ENCODE measurements around the gene ATP5F1B. TPM values are rescaled to one million over a fixed set of nuclear protein-coding genes. Genes with fewer than 3 reads are reported as not detected.

The ATP5F1B gene
- total and polyA plus RNA-seq, 2 of the 13 experiments (the other 11 are each of a cell fraction or from before 2014, with no cell fraction given) = 1,051 to 1,180 TPM

DNA sequence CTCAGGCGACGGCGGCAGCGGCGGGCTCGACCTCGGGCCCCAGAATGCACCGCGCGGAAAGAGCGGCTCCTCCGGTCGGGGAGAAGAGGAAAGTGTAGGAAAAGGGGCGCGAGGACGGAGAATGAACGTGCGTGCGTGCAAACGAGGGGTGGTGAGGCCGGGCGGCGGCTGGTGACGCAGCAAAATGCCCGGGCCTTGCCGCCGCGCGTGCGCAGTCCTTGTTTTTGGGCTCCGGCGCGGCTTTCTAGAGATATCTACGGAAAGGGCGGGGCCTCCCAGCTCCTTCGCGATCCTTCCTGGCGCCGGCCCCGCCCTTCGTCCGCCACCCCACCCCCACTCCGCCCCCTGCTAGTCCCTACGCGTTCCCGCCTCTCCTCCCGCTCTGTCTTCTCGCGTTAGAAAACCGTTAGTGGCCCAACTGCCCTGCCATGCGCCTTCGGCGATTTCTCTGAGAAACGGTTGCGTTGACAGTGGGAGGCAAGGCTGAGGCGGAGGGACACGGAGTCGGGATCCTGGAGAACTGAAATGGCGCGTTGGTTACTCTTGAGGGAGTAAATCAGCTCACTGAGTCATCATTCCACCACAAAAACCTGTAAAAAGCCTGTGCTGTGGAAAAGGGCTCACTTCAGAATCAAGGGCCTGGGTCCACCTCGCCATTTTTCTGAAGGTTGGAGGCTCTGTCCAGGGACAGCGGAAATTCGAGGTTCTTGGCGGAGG lies 42.5 kb upstream of the ATP5F1B start, which contains the start of gene PTGES3 (continued):
- TF ChIP-seq, protein P1, sequence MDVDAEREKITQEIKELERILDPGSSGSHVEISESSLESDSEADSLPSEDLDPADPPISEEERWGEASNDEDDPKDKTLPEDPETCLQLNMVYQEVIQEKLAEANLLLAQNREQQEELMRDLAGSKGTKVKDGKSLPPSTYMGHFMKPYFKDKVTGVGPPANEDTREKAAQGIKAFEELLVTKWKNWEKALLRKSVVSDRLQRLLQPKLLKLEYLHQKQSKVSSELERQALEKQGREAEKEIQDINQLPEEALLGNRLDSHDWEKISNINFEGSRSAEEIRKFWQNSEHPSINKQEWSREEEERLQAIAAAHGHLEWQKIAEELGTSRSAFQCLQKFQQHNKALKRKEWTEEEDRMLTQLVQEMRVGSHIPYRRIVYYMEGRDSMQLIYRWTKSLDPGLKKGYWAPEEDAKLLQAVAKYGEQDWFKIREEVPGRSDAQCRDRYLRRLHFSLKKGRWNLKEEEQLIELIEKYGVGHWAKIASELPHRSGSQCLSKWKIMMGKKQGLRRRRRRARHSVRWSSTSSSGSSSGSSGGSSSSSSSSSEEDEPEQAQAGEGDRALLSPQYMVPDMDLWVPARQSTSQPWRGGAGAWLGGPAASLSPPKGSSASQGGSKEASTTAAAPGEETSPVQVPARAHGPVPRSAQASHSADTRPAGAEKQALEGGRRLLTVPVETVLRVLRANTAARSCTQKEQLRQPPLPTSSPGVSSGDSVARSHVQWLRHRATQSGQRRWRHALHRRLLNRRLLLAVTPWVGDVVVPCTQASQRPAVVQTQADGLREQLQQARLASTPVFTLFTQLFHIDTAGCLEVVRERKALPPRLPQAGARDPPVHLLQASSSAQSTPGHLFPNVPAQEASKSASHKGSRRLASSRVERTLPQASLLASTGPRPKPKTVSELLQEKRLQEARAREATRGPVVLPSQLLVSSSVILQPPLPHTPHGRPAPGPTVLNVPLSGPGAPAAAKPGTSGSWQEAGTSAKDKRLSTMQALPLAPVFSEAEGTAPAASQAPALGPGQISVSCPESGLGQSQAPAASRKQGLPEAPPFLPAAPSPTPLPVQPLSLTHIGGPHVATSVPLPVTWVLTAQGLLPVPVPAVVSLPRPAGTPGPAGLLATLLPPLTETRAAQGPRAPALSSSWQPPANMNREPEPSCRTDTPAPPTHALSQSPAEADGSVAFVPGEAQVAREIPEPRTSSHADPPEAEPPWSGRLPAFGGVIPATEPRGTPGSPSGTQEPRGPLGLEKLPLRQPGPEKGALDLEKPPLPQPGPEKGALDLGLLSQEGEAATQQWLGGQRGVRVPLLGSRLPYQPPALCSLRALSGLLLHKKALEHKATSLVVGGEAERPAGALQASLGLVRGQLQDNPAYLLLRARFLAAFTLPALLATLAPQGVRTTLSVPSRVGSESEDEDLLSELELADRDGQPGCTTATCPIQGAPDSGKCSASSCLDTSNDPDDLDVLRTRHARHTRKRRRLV (CRISPR knock-in tag; IDR thresholded peaks at IDR 0.05) = peak; percentile 46
- TF ChIP-seq CC2D1A (CRISPR knock-in tag; IDR thresholded peaks at IDR 0.05) (no peak), ZNF724P (CRISPR knock-in tag; IDR thresholded peaks at IDR 0.05; ENCODE audit: borderline replicate concordance) (0 out of 2 replicates have a peak, but pooled peaks have one; percentile 6), ZNF883 (CRISPR knock-in tag; IDR thresholded peaks at IDR 0.05; ENCODE audit: not compliant biosample characterization) (peak; percentile 82), ARNTL (CRISPR knock-in tag; IDR thresholded peaks at IDR 0.05) (no peak), SMC3 (IDR thresholded peaks at IDR 0.05; ENCODE audit: low read length) (no peak), ZNF468 (CRISPR knock-in tag; IDR thresholded peaks at IDR 0.05) (no peak), ZSCAN9 (CRISPR knock-in tag; IDR thresholded peaks at IDR 0.05; ENCODE audit: borderline replicate concordance) (peak; percentile 98), ZNF788 (CRISPR knock-in tag; IDR thresholded peaks at IDR 0.05; ENCODE audit: borderline replicate concordance) (peak; percentile 77; the same call in 1 of the 2 replicates), ZNF879 (CRISPR knock-in tag; IDR thresholded peaks at IDR 0.05) (peak; percentile 97), ZNF432 (CRISPR knock-in tag; IDR thresholded peaks at IDR 0.05; ENCODE audit: borderline replicate concordance) (no peak), SATB2 (CRISPR knock-in tag; IDR thresholded peaks at IDR 0.05) (peak; percentile 53; the same call in 1 of the 2 replicates), BRCA1 (CRISPR knock-in tag; IDR thresholded peaks at IDR 0.05) (peak; percentile 95; the same call in 1 of the 2 replicates), SUZ12 (IDR thresholded peaks at IDR 0.05; ENCODE audit: low read depth, low read length) (peak; percentile 31; the same call in 1 of the 2 replicates), NFRKB (IDR thresholded peaks at IDR 0.05) (no peak), GFI1 (CRISPR knock-in tag; IDR thresholded peaks at IDR 0.05; ENCODE audit: borderline replicate concordance) (peak; percentile 69; the same call in 1 of the 2 replicates), MED1 (CRISPR knock-in tag; IDR thresholded peaks at IDR 0.05) (peak; percentile 84), HNRNPK (IDR thresholded peaks at IDR 0.05; ENCODE audit: low read depth, low read length, poor library complexity, severe bottlenecking) (peak; percentile 93), SMYD3 (CRISPR knock-in tag; IDR thresholded peaks at IDR 0.05) (peak; percentile 92; the same call in 1 of the 2 replicates)
- TF ChIP-seq, protein P2, sequence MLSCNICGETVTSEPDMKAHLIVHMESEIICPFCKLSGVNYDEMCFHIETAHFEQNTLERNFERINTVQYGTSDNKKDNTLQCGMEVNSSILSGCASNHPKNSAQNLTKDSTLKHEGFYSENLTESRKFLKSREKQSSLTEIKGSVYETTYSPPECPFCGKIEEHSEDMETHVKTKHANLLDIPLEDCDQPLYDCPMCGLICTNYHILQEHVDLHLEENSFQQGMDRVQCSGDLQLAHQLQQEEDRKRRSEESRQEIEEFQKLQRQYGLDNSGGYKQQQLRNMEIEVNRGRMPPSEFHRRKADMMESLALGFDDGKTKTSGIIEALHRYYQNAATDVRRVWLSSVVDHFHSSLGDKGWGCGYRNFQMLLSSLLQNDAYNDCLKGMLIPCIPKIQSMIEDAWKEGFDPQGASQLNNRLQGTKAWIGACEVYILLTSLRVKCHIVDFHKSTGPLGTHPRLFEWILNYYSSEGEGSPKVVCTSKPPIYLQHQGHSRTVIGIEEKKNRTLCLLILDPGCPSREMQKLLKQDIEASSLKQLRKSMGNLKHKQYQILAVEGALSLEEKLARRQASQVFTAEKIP (CRISPR knock-in tag; IDR thresholded peaks at IDR 0.05; ENCODE audit: borderline replicate concordance) = no peak
- TF ChIP-seq, protein P3, sequence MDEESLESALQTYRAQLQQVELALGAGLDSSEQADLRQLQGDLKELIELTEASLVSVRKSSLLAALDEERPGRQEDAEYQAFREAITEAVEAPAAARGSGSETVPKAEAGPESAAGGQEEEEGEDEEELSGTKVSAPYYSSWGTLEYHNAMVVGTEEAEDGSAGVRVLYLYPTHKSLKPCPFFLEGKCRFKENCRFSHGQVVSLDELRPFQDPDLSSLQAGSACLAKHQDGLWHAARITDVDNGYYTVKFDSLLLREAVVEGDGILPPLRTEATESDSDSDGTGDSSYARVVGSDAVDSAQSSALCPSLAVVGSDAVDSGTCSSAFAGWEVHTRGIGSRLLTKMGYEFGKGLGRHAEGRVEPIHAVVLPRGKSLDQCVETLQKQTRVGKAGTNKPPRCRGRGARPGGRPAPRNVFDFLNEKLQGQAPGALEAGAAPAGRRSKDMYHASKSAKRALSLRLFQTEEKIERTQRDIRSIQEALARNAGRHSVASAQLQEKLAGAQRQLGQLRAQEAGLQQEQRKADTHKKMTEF (CRISPR knock-in tag; IDR thresholded peaks at IDR 0.05) = peak; percentile 97

All from HepG2 (cell line).